GM21515 (cell line): ENCODE measurements around the gene PID1.
"Not testable (repeated sequence)": the region's sequence is repeated elsewhere in the genome, so short reads cannot be mapped to it uniquely, and the experiment has no call there.

Experiments used
- ATAC-seq: cut with Tn5 transposase; IDR thresholded peaks from one replicate; pipeline ENCODE4 v1.9.1; 2021; ENCODE audit not compliant: unreplicated experiment

PID1 gene

DNA sequence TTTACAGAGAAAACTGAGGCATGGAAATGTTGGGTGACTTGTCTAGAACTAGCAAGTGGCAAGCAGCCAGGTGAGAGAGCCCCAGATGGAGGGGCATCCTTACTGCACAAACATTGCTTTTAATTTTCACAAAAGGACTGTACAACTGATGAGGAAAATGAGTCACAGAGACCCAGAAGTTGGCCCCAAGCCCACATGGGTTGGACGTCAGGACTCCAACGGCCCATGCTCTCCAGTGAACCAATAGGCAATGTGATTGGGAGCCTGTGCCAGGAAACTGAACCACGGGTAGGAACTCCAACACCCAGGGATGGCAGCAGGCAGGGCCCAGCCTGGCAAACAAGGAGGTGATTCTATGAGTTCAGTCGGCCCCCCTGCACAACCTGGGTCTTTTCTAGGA, 50.8 kb downstream of the PID1 start:
- no peak for ATAC-seq

DNA sequence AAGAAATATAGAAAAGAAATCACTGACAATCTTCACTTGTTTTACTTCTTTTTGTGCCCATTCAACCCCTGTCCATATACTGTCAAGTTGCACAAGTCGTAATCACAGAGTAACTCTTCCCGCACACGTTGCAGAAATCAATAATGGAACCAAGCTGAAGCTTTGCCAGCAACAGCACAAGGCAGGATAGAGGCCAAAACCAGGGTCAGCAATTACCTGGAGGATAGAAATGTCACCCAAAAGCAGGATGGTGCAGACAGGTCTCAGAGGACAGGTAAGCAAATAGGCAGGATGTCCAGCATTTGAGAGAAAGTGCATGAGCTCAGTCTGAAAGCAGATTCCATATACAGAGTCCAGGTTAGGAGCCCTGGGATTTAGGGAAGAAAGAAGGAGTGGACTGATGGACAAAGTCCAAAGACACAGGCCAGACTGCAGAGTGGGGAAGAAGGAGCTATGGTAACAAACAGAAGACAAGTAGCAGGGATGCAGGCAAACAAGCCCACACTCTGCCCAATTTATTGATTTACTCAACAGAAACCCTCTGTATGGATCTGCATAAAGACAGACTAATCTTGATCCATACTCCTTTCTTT, 52.7 kb downstream of the PID1 start:
- ATAC-seq, result no peak

- no peak for ATAC-seq
These were observed 58.8 kb downstream of the PID1 start for GRCh38 chr2:229212241-229212640.

- ATAC-seq, result no peak
These were observed 60.4 kb downstream of the PID1 start for GRCh38 chr2:229210641-229211040.

GRCh38 chr2:229206548-229206947, 64.5 kb downstream of the PID1 start:
- no peak for ATAC-seq

DNA sequence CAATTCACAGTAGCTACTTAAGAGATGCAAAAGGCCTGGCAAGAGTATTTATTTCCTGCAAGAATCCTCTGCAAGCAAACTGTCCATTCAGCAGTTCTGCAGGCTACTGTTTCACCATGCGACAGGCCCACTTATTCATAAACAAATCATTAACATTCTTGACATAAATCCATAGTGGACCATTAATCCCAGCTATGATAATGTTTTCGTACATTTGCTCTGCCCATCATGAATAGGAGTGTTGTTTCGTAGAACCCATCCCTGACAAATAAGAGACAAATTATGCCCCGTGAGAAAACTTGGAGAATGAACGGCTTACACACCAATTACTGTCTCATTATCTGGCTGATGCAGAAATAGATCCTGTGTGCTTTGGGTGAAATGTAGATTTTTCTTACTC, 65.4 kb downstream of the PID1 start:
- ATAC-seq, result no peak

- no peak for ATAC-seq
These were observed 68.4 kb downstream of the PID1 start for GRCh38 chr2:229202646-229203045.

DNA sequence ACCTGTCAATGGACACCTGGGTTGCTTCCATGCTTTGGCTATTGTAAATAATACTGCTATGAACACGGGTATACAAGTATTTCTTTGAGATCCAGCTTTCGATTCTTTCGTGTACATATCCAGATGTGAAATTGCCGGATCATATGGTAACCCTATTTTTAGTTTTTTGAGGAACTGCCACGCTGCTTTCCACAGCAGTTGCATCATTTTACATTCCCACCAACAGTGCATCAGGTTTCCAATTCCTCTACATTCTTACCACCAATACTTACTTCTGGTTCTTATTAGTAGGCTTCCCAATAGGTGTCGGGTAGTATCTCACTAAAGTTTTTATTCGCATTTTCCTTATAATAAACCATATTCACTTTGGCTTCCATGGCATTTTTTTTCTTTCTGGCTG, 69.6 kb downstream of the PID1 start:
- ATAC-seq, result no peak

- ATAC-seq, result no peak
These were observed 71.8 kb downstream of the PID1 start for GRCh38 chr2:229199267-229199666.

- ATAC-seq, result no peak
These were observed 74.6 kb downstream of the PID1 start for GRCh38 chr2:229196448-229196847.

DNA sequence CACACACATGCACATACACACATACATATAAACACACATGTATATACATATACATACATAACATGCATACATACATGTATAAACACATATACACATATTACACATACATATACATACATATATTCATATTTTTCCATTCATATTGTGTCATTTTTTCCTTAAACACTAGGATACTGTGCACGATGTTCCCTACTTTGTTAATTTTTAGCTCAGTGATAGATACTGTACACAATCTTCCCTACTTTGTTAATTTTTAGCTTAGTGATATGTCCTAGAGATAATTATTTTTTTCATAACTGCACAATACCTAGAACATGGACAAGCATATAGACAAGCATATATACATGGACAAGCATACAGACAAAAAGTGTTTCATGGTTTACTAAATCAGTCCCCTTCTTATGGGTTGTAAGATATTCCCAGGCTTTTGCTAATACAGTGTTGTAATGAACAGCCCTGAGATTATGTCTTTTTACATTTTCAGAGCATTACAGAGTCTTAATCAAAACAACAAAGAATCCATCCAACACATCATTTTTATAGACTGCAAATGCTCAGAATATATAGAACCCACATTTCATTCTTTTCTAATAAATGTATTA, 75.6 kb downstream of the PID1 start:
- no peak for ATAC-seq

DNA sequence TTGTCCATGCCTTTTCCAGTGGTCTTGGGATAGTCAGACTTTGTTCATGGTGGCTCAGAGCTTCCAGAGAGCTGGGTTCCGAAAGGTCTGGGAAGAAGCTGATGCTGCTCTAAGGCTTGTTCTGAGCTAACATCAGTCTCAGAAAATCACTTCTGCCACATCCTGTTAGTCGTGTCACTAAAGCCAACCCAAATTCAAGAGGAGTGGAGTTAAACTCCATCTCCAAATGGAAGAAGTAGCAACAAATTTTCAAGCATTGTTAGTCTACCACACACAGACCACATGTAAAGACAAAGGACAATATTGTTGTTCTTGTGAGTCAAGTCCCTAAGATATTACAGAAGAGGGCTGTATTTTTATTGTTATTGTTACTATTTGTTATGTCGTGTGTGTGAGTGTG, 77.8 kb downstream of the PID1 start:
- ATAC-seq, result no peak

DNA sequence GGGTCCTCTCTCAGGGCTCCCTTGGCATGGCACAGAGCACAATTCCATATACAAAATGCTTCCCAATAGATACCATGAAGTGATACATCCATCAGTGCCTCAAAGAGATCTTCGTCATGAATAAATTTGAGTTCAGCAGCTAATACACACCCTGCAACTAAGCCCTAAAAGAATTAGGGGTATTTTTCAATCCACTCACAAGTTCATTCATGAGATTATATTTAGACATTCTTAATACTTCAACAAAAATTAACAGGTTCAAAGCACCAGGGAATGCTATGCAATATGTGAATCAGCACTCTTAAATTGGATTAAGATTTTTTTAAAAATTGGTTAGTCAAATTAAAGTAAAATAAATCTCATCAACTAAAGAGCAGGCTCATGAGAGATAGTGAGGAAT, 79.7 kb downstream of the PID1 start:
- ATAC-seq, result no peak

- ATAC-seq, result not testable (repeated sequence)
These were observed 84.0 kb downstream of the PID1 start for GRCh38 chr2:229187123-229187522.

DNA sequence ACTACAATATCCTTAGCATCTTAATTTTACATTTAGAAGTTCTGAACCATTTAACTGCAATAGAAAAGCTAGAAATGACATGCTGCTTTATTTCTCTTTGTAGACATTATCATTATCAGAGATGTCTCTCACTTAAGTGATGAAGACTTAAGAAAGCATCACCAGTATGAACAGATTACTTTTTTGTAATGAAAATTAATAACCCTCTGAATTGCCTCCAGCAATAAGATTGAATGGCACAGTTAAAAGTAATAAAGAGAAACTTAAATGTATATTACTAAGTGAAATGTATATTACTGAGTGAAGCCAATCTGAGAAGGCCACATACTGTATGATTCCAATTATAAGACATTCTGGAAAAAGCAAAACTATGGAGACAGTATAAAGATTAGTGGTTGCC, 89.4 kb downstream of the PID1 start:
- no peak for ATAC-seq

DNA sequence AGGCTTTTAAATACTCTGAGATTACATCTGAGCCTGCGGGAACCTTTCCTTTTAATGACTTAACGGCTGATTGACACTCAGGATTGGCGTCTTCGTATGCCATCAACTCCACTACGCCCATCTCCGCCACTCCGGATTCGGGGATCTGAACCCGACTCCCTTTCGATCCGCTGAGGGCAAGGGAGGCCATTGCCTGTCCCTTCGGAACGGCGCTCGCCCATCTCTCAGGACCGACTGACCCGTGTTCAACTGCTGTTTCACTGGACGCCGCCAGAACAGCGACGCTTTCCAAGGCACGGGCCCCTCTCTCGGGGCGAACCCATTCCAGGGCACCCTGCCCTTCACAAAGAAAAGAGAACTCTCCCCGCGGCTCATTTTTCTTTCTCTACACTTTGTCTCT, 90.4 kb downstream of the PID1 start:
- no peak for ATAC-seq

DNA sequence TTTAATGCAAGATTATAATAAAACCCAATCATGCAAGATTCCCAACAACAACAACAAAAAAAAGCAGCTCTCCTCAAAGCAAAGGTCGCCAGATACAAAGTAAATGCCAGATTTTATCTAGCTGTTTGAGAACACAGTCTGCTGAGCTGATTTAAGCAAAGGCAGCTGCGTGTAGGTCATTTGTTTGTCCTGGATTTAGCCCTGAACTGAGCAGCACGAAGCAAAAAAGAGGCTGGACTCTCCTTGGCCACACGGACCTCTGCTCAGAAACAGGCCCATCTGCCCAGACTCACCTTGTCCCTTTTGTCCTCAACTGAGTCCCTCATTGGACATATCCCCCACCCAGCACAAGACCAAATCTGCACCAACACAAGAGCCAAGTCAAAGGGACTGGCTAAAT, 91.5 kb downstream of the PID1 start:
- ATAC-seq, result no peak

- ATAC-seq, result no peak
These were observed 92.4 kb downstream of the PID1 start for GRCh38 chr2:229178706-229179105.

GRCh38 chr2:229178117-229178516, 93.0 kb downstream of the PID1 start:
- ATAC-seq, result no peak

DNA sequence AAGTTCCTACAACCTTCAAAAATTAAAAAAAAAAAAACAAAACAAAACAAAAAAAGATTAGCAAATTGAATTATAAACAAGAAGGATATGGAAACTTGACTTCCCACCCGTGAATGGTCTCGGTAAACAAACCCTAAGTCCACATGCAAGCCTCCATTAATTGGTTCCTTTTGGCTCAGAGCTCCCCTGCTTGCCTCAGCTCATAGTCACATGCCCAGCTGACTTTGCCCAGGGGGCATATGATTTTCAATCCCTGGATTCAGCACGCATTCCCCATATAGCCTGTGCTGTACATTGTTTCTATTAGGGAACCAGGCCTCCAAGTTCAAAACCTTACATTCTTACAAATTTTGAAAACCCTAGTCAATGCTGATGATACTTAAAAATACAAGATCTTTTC, 95.0 kb downstream of the PID1 start:
- ATAC-seq, result no peak

- no peak for ATAC-seq
These were observed 95.6 kb downstream of the PID1 start for GRCh38 chr2:229175497-229175863.

DNA sequence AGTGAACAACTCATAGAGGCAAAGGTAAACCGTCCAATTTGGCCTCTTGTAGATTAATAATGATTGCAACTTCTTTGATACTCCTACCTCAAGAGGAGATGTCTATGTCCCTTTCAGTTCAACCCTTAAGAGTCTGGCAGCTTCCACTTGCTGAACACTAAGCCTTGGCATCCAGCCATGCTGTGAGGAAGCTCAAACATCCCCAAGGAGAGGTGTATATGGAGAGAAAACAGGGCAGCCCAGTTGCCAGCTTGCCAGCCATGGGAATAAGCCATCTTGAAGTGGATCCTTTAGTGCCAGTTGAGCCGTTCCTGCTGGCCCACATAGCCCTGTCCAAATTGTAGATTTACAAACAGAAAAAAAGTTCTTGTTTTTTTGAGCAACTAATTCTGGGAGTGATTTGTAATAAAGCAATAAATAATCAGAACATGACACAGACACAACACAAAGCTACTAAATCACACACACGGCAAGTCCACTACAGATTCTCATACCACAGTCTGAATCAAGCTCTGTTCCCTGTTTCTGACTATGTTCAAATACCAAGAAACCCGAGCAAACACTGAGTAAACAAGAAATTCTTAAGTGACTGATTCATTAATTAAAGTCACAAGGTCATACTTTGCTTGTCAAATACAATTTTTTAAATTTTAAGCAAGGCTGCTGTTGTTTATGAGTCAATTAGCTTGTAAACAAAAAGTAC, 96.1 kb downstream of the PID1 start:
- no peak for ATAC-seq
